ENCODE data around the gene GALNT2.

- TF ChIP-seq CTCF (IDR thresholded peaks at IDR 0.05) (no peak), POLR2AphosphoS5 (IDR thresholded peaks at IDR 0.05) (no peak)
Observed at GRCh38 chr1:230204842-230205241, 137.8 kb downstream of the GALNT2 start.
